Suprapubic skin (tissue), 4 donors: ENCODE data around the gene MYO5A. TPM values are rescaled to one million over a fixed set of nuclear protein-coding genes. Genes with fewer than 3 reads are reported as not detected.

Experiments used
- DNase-seq, 2 donors: peaks; one replicate each; pipeline ENCODE4 v3.0.0-alpha.2; 2019; ENCODE audit warnings: low spot score in 2 of 2
- H3K27ac ChIP-seq: fragments of 200-600 bp; sonication (generic); one replicate; pipeline ENCODE4 v1.5.1; 2019
- H3K27me3 ChIP-seq: fragments of 200-600 bp; sonication (generic); one replicate; pipeline ENCODE4 v1.5.1; 2019
- H3K36me3 ChIP-seq: fragments of 200-600 bp; sonication (generic); one replicate; pipeline ENCODE4 v1.5.1; 2019
- H3K4me1 ChIP-seq: fragments of 200-600 bp; sonication (generic); one replicate; pipeline ENCODE4 v1.5.1; 2019
- H3K4me3 ChIP-seq: fragments of 200-600 bp; sonication (generic); one replicate; pipeline ENCODE4 v1.5.1; 2019; ENCODE audit warnings: mild to moderate bottlenecking
- H3K9me3 ChIP-seq: fragments of 200-600 bp; sonication (generic); one replicate; pipeline ENCODE4 v1.5.1; 2019
- EP300 ChIP-seq: sonication (generic); formaldehyde crosslinking; IDR thresholded peaks from one replicate; pipeline ENCODE4 v1.6.1; 2017; ENCODE audit warnings: antibody characterized with exemption
- POLR2A ChIP-seq, 2 donors: fragments of 450-650 bp; IDR thresholded peaks; one replicate each; pipeline ENCODE4 v1.6.1; 2017; ENCODE audit warnings: antibody characterized with exemption in 2 of 2, mild to moderate bottlenecking in 2 of 2, moderate library complexity in 2 of 2
- POLR2AphosphoS5 ChIP-seq, 3 donors: sonication (generic); formaldehyde crosslinking; IDR thresholded peaks; one replicate each; pipeline ENCODE4 v1.6.1; 2017; ENCODE audit warnings: antibody characterized with exemption in 3 of 3
- WGBS: methylation state at CpG from one replicate; pipeline ENCODE4 v1.1.5; 2018; 5-methylcytosine and 5-hydroxymethylcytosine counted together
- total RNA-seq, 4 donors: library from RNA; depleted of rRNA; stranded (reverse); fragments of >200 nt; gene quantifications; one replicate each; pipeline ENCODE4 v1.1.0, GENCODE V29; 2016
- TF ChIP-seq, protein P1 (sequence below), 2 donors: fragments of 200-600 bp in 1 of 2; fragments of 450-650 bp in 1 of 2; sonication (generic) in 1 of 2; IDR thresholded peaks; one replicate each; pipeline ENCODE4 v1.5.1; 2016 to 2019; ENCODE audit warnings: antibody characterized with exemption in 2 of 2, mild to moderate bottlenecking in 1 of 2, moderate library complexity in 1 of 2

The MYO5A gene
- total RNA-seq, 4 donors from 2014 or later, result 37.4 to 73.7 (median 47.0) TPM

- no peaks in the 10 kb centered on the region for H3K9me3 ChIP-seq
- 83% methylated on average over 4 of the region's 4 CpGs for WGBS
- TF ChIP-seq EP300 (no peak), POLR2AphosphoS5 (IDR thresholded peaks at IDR 0.05) (no peak), POLR2A (IDR thresholded peaks at IDR 0.05) (no peak)
- TF ChIP-seq, protein P1, sequence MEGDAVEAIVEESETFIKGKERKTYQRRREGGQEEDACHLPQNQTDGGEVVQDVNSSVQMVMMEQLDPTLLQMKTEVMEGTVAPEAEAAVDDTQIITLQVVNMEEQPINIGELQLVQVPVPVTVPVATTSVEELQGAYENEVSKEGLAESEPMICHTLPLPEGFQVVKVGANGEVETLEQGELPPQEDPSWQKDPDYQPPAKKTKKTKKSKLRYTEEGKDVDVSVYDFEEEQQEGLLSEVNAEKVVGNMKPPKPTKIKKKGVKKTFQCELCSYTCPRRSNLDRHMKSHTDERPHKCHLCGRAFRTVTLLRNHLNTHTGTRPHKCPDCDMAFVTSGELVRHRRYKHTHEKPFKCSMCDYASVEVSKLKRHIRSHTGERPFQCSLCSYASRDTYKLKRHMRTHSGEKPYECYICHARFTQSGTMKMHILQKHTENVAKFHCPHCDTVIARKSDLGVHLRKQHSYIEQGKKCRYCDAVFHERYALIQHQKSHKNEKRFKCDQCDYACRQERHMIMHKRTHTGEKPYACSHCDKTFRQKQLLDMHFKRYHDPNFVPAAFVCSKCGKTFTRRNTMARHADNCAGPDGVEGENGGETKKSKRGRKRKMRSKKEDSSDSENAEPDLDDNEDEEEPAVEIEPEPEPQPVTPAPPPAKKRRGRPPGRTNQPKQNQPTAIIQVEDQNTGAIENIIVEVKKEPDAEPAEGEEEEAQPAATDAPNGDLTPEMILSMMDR (IDR thresholded peaks at IDR 0.05), result no peak
- H3K27ac ChIP-seq, result peak overlapping the region; percentile 34
- H3K27me3 ChIP-seq, result no peaks in the 10 kb centered on the region
- H3K4me3 ChIP-seq, result no peak overlapping the region
- DNase-seq, result no peak
- H3K4me1 ChIP-seq, result peaks cover 11% of the 10 kb centered on the region
- peaks cover 48% of the 10 kb centered on the region for H3K36me3 ChIP-seq
These were observed 166.6 kb downstream of the MYO5A start for GRCh38 chr15:52361975-52362494.

DNA sequence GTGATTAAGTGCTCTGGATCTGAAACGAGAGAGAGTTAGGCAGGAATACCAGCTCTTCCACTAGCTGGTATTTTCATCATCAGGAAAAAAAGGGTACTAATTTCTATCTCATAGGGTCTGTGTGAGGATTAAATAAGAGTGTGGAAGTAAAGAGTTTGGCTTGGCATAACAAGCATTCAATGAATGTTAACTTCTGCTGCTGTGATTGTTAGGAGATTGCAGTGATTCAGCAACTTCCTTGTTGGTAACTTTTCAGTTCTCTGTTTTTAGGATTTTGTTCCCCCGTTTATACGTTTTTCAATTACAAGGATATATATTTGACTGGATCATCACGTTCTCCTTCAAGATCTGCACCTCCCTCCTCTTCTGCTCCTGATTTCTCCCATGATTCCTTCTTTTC, 167.2 kb downstream of the MYO5A start:
- H3K36me3 ChIP-seq, result peaks cover 43% of the 10 kb centered on the region
- no peaks in the 10 kb centered on the region for H3K9me3 ChIP-seq
- H3K4me1 ChIP-seq, result peaks cover 11% of the 10 kb centered on the region
- no peak overlapping the region for H3K4me3 ChIP-seq
- DNase-seq, result no peak
- H3K27me3 ChIP-seq, result no peaks in the 10 kb centered on the region
- TF ChIP-seq EP300, result no peak
- TF ChIP-seq POLR2AphosphoS5 (IDR thresholded peaks at IDR 0.05), result no peak
- no peak for TF ChIP-seq POLR2A (IDR thresholded peaks at IDR 0.05)
- TF ChIP-seq, protein P1 (IDR thresholded peaks at IDR 0.05), result no peak
- peak overlapping the region; percentile 2 for H3K27ac ChIP-seq
- WGBS, result 63% methylated on average over 4 of the region's 4 CpGs

DNA sequence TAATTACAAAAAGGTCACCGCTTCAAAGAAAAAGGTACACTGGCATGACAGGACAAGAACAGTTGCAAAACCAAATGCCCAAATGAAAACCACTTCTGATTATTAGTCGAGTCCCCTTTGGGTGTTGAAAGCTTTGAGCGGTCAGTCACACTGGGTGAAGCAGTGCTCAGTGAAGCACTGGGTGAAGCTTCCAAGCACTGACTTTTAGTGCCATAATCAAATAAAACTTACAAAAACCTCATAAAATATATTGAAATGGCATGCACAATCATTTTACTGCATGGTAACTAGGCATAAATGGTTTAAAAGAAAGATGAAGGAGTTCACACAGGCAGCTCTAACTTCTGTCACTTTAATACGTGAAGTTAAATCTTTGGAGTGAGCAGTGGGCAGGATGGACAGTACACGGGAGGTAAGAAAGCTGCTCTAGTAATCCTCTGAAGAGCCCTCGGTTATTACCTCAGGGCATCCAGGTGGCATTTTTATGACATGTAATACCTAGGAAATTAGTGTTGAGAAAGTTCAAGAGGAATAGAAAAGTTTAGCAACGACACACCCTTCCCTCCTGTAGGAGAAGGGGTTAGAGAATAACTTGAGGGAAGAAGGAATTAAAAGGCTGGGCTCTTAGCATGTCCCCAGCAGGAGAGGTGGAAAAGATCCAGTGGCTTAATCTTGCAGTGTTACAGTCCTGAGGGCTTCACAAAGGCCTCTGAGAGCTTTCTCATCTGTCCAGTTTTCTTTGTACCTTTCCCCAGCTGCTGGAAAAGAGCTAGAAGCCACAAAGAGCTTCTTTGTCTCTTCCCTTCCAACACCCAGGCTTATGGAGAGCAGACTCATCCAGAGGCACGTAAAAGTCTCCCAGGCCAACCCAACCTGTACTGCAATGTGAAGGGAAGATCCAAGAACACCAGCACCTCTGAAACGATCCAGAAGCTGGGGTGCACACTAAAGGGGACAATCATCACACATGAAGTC, 168.2 kb downstream of the MYO5A start:
- Histone ChIP-seq H3K4me3 (no peak overlapping the region), H3K4me1 (peaks cover 11% of the 10 kb centered on the region), H3K36me3 (peaks cover 36% of the 10 kb centered on the region), H3K27me3 (no peaks in the 10 kb centered on the region), H3K27ac (peak overlapping the region; percentile 2), H3K9me3 (no peaks in the 10 kb centered on the region)
- no peak for DNase-seq
- WGBS, result 69% methylated on average over 9 of the region's 9 CpGs
- TF ChIP-seq POLR2AphosphoS5 (IDR thresholded peaks at IDR 0.05) (no peak), EP300 (no peak), POLR2A (IDR thresholded peaks at IDR 0.05) (no peak)
- TF ChIP-seq, protein P1 (IDR thresholded peaks at IDR 0.05), result no peak

- TF ChIP-seq EP300 (no peak), POLR2A (IDR thresholded peaks at IDR 0.05) (no peak), POLR2AphosphoS5 (IDR thresholded peaks at IDR 0.05) (no peak)
- TF ChIP-seq, protein P1 (IDR thresholded peaks at IDR 0.05), result no peak
These were observed 169.0 kb downstream of the MYO5A start for GRCh38 chr15:52359722-52360121.

DNA sequence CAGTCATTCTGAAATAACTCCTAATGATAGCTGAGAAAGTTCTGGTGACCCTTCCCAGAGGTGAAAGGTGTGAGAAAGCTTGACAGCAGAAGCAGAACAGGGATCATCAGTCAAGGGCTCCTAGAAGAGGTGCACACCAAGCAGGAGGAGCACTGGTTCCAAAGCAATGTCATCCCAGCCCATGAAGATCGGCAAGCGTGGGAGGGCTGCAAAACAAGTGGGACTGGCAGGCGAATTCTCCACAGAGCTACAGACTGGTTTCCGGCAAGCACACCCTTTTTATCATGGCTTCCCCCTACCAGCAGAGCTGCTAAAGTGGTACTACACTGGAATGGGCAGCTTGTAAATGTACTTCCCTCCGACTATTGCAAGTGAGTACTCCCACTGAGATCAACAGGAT, 170.7 kb downstream of the MYO5A start:
- Histone ChIP-seq H3K36me3 (peaks cover 22% of the 10 kb centered on the region), H3K4me3 (no peak overlapping the region), H3K9me3 (no peaks in the 10 kb centered on the region), H3K27me3 (no peaks in the 10 kb centered on the region), H3K4me1 (peaks cover 11% of the 10 kb centered on the region), H3K27ac (no peak overlapping the region)
- 90% methylated on average over 5 of the region's 5 CpGs for WGBS
- TF ChIP-seq EP300 (no peak), POLR2AphosphoS5 (IDR thresholded peaks at IDR 0.05) (no peak), POLR2A (IDR thresholded peaks at IDR 0.05) (no peak)
- TF ChIP-seq, protein P1 (IDR thresholded peaks at IDR 0.05), result no peak
- DNase-seq, result no peak

More at GRCh38 chr15:52359722-52360121, 169.0 kb downstream of the MYO5A start:
- H3K27me3 ChIP-seq, result no peaks in the 10 kb centered on the region
- WGBS, result 40% methylated on average over 1 of the region's 1 CpG
- H3K4me3 ChIP-seq, result no peak overlapping the region
- H3K9me3 ChIP-seq, result no peaks in the 10 kb centered on the region
- no peak for DNase-seq
- H3K4me1 ChIP-seq, result peaks cover 11% of the 10 kb centered on the region
- peaks cover 29% of the 10 kb centered on the region for H3K36me3 ChIP-seq
- H3K27ac ChIP-seq, result no peak overlapping the region
